Fibroblast of lung (primary cell): ENCODE results near the gene OR6B2.

Experiments used
- CTCF ChIP-seq, 2 donors: IDR thresholded peaks in 1 of 2; conservative IDR thresholded peaks in 1 of 2; 1 replicate in 1 of 2; 2 replicates in 1 of 2; pipeline ENCODE4 v1.5.1; 2011 to 2012; ENCODE audit warnings: low read length in 2 of 2, control low read depth in 1 of 2, inconsistent platforms in 1 of 2, low read depth in 1 of 2, mild to moderate bottlenecking in 1 of 2
- EZH2 ChIP-seq: IDR thresholded peaks from 2 replicates; pipeline ENCODE4 v1.5.1; 2012; ENCODE audit warnings: low read length, control low read depth, mild to moderate bottlenecking; ENCODE audit errors: missing control alignments

GRCh38 chr2:240043279-240043989 is 13.2 kb upstream of the OR6B2 start:
- TF ChIP-seq CTCF (conservative IDR thresholded peaks at IDR 0.05 in 1 of 2, IDR thresholded peaks at IDR 0.05 in 1 of 2; ENCODE audit: low read depth in 1 of 2, low read length in 2 of 2), result no peak
- TF ChIP-seq EZH2, result no peak
